Spleen (tissue), 11 donors: ENCODE data around the gene FBN1. TPM values are rescaled to one million over a fixed set of nuclear protein-coding genes. Genes with fewer than 3 reads are reported as not detected.

Experiments used
- DNase-seq: peaks from one replicate; pipeline ENCODE4 v3.0.0-alpha.2; 2020
- H3K27ac ChIP-seq, 8 donors: fragments of 200-600 bp; sonication (generic) in 7 of 8; 1 replicate in 4 of 8; 2 replicates in 4 of 8; pipeline versions ENCODE4 v1.5.0 to v1.8.0; 2016 to 2021; ENCODE audit warnings: inconsistent platforms in 4 of 8, mild to moderate bottlenecking in 4 of 8, moderate library complexity in 1 of 8
- H3K27me3 ChIP-seq, 7 donors: fragments of 200-600 bp; sonication (generic) in 6 of 7; replicated peaks in 1 of 7; 1 replicate in 4 of 7; 2 replicates in 3 of 7; pipeline versions ENCODE4 v1.5.0 to v1.8.0; 2016 to 2021; ENCODE audit warnings: inconsistent platforms in 3 of 7, mild to moderate bottlenecking in 1 of 7
- H3K36me3 ChIP-seq, 6 donors: fragments of 200-600 bp; sonication (generic) in 5 of 6; 1 replicate in 4 of 6; 2 replicates in 2 of 6; pipeline versions ENCODE4 v1.5.0 to v1.8.0; 2016 to 2021; ENCODE audit warnings: inconsistent platforms in 2 of 6
- H3K4me1 ChIP-seq, 6 donors: fragments of 200-600 bp; sonication (generic) in 5 of 6; 1 replicate in 3 of 6; 2 replicates in 3 of 6; pipeline versions ENCODE4 v1.5.0 to v1.8.0; 2016 to 2021; ENCODE audit warnings: inconsistent platforms in 3 of 6
- H3K4me3 ChIP-seq, 8 donors: fragments of 200-600 bp; sonication (generic) in 7 of 8; 1 replicate in 4 of 8; 2 replicates in 4 of 8; pipeline versions ENCODE4 v1.5.0 to v1.8.0; 2016 to 2021; ENCODE audit warnings: inconsistent platforms in 4 of 8, mild to moderate bottlenecking in 4 of 8, moderate library complexity in 2 of 8
- H3K9me3 ChIP-seq, 8 donors: fragments of 200-600 bp; sonication (generic) in 7 of 8; 1 replicate in 4 of 8; 2 replicates in 4 of 8; pipeline versions ENCODE4 v1.5.0 to v1.8.0; 2016 to 2021; ENCODE audit warnings: inconsistent platforms in 4 of 8
- POLR2A ChIP-seq, 3 donors: fragments of 450-650 bp; IDR thresholded peaks; one replicate each; pipeline ENCODE4 v1.5.1; 2017; ENCODE audit warnings: antibody characterized with exemption in 3 of 3, mild to moderate bottlenecking in 1 of 3
- POLR2AphosphoS5 ChIP-seq, 3 donors: sonication (generic); formaldehyde crosslinking; IDR thresholded peaks; one replicate each; pipeline ENCODE4 v1.5.1; 2017; ENCODE audit warnings: antibody characterized with exemption in 3 of 3
- WGBS, 5 donors: extraction: QIAGEN DNeasy Blood & Tissue Kit in 3 of 5; methylation state at CpG; one replicate each; pipeline versions ENCODE4 v1.1.5 to v1.1.7; 2013 to 2018; 5-methylcytosine and 5-hydroxymethylcytosine counted together
- intact Hi-C: fragments of 100-400 bp; cut with DNase I; formaldehyde crosslinking; loops from one replicate; pipeline ENCODE4 v1.15.0; 2023; ENCODE audit warnings: low total_unique reads
- polyA plus RNA-seq, 3 donors: library from polyadenylated mRNA; stranded (reverse); fragments of 200-250 nt; gene quantifications; one replicate each; pipeline ENCODE4 v1.2.1, GENCODE V29; 2013
- total RNA-seq, 7 donors: library from RNA; depleted of rRNA in 3 of 7; stranded (reverse); fragments of >200 nt in 3 of 7; fragmentation: NEBNext Ultra II Directional in 4 of 7; extraction: Animal tissue kit (Norgen Biotek cat#: 25700) in 4 of 7; gene quantifications; one replicate each; pipeline versions ENCODE4 v1.1.0 to v1.2.1, GENCODE V29; 2016 to 2021
- TF ChIP-seq, protein P1 (sequence below), 11 experiments: fragments of 200-600 bp in 7 of 11; fragments of 450-650 bp in 4 of 11; sonication (generic) in 4 of 11; IDR thresholded peaks in 8 of 11; conservative IDR thresholded peaks in 3 of 11; 1 replicate in 7 of 11; 2 replicates in 4 of 11; pipeline versions ENCODE4 v1.4.0 to v1.8.0; 2016 to 2021; ENCODE audit warnings: antibody characterized with exemption in 11 of 11, inconsistent platforms in 4 of 11, mild to moderate bottlenecking in 1 of 11
- donor health status: healthy with polysubstance abuse.
- donor health status: DM: no; HTN: no; CAD: no; lungs with moderate emphysema.
- donor health status: DM: no; HTN: no; CAD: no.
- donor health status: Bipolar disorder and iron deficiency.
- donor health status: healthy.
- donor health status: DM: no; HTN: no; CAD: no.
- donor health status: DM: yes; HTN: yes; CAD: no.

FBN1 gene
- total and polyA plus RNA-seq, 10 donors = 3.2 to 139 (median 45.4) TPM

DNA sequence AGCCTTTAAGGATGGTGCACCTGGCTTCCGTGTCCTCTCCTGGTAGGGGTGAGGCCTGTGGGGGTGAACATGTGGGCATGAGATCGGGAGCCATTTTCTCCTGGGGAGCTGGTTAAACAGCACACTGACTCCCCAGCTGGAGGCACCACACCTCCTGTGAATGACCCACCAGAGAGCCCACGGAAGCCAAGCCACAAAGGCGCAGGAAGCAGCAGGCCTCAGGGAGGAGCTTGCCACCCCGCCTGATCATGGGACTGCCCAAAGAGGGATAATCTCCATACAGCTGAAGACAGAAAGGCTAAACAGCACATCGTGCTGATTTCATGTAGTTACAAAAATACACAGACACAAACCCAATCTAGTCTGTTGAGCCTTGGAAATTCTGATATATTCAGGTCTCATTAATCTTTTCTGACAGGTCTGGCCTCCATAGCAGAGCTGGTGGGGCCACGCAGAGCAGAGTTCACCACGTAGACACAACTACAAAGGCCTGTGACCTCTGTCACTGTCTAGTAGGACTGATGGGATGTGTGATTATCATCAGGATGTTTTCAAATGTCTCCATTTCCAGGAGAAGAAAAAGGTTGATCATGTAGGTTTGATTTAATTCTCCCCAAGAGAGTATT, 239.1 kb downstream of the FBN1 start:
- Histone ChIP-seq H3K27me3 (no peaks in the 10 kb centered on the region), H3K4me3 (no peak overlapping the region), H3K27ac (no peak overlapping the region), H3K36me3 (peaks cover 0 to 25% (median 8%) of the 10 kb centered on the region in 6 donors), H3K4me1 (no peaks in the 10 kb centered on the region), H3K9me3 (no peaks in the 10 kb centered on the region)
- 79 to 87% (median 80%) methylated on average over 8 of the region's 8 CpGs for WGBS, 5 donors
- DNase-seq = no peak
- no peak for TF ChIP-seq POLR2AphosphoS5 (IDR thresholded peaks at IDR 0.05)
- no peak for TF ChIP-seq POLR2A (IDR thresholded peaks at IDR 0.05)
- TF ChIP-seq, protein P1, sequence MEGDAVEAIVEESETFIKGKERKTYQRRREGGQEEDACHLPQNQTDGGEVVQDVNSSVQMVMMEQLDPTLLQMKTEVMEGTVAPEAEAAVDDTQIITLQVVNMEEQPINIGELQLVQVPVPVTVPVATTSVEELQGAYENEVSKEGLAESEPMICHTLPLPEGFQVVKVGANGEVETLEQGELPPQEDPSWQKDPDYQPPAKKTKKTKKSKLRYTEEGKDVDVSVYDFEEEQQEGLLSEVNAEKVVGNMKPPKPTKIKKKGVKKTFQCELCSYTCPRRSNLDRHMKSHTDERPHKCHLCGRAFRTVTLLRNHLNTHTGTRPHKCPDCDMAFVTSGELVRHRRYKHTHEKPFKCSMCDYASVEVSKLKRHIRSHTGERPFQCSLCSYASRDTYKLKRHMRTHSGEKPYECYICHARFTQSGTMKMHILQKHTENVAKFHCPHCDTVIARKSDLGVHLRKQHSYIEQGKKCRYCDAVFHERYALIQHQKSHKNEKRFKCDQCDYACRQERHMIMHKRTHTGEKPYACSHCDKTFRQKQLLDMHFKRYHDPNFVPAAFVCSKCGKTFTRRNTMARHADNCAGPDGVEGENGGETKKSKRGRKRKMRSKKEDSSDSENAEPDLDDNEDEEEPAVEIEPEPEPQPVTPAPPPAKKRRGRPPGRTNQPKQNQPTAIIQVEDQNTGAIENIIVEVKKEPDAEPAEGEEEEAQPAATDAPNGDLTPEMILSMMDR (IDR thresholded peaks at IDR 0.05 in 8 of 11, conservative IDR thresholded peaks at IDR 0.05 in 3 of 11) = no peak
- intact Hi-C loops = no loop called here

DNA sequence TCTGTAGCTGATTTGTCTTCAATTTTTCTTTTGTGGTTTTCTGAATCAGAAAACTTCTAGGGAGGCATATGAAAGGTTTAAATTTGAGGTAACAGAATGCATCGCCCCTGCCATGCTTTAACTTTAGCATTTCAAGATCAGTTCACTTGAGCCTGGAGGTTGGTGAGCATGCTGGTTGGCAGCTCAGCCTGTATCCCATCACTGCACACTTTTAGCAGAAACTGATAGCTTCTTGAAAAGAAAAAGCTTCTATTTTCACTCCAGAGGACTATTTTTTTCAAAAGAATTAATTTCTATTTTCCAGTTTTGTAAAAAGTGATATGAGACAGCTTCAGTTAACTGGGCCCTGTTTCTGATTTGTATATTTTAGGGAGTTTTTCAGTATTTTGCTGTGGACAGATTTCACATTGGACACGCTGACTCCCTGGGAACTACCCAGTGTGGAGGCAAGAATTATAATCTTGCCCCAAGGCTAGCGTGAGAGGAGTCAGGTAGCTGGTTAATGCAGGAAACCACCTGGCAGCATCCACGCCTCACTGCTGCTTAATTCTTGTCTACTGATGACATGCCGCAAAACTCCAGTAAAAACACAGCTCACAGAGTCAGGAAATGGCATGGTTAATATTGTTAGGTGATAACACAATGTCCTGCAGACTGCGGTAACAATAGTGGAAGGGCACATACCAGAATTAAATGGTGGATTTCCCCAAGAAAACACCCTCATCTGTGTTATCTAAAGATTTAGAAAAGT, 242.9 kb downstream of the FBN1 start:
- TF ChIP-seq POLR2A (IDR thresholded peaks at IDR 0.05) = no peak
- no peak for TF ChIP-seq POLR2AphosphoS5 (IDR thresholded peaks at IDR 0.05)
- TF ChIP-seq, protein P1 (IDR thresholded peaks at IDR 0.05 in 8 of 11, conservative IDR thresholded peaks at IDR 0.05 in 3 of 11) = no peak
- H3K9me3 ChIP-seq = no peaks in the 10 kb centered on the region
- no peak for DNase-seq
- H3K4me1 ChIP-seq = peaks cover 0 to 4% (median 0%) of the 10 kb centered on the region in 6 donors
- H3K4me3 ChIP-seq = no peak overlapping the region
- no peaks in the 10 kb centered on the region for H3K36me3 ChIP-seq
- no peaks in the 10 kb centered on the region for H3K27me3 ChIP-seq
- H3K27ac ChIP-seq = no peak overlapping the region
- WGBS, 5 donors = 81 to 87% (median 86%) methylated on average over 6 of the region's 6 CpGs
- intact Hi-C loops = no loop called here

DNA sequence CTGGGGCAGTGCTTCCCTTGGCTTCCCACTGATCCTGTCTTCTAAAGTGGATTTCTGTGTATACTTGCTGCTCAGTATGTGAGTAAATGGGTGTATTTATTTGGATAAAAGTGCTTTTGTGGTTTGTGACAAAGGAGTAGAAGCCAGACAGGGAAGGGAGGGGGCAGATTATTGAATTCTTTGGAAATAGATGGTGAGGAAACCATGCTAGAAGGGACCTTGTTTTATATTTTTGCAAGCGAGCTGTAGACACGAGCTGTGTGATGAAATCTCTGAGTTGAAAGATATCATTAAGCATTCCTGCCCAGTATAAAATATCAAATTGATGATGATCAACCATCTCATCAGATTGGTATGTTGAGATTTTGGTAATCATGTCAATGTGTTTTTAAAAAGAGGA, 245.4 kb downstream of the FBN1 start:
- WGBS, 5 donors = 58 to 88% (median 74%) methylated on average over 2 of the region's 2 CpGs
- H3K27me3 ChIP-seq = no peaks in the 10 kb centered on the region
- intact Hi-C loops = no loop called here
- H3K36me3 ChIP-seq = no peaks in the 10 kb centered on the region
- no peak overlapping the region for H3K4me3 ChIP-seq
- TF ChIP-seq, protein P1 (IDR thresholded peaks at IDR 0.05 in 8 of 11, conservative IDR thresholded peaks at IDR 0.05 in 3 of 11) = no peak
- TF ChIP-seq POLR2AphosphoS5 (IDR thresholded peaks at IDR 0.05) = no peak
- TF ChIP-seq POLR2A (IDR thresholded peaks at IDR 0.05) = no peak
- H3K4me1 ChIP-seq = peaks cover 0 to 4% (median 0%) of the 10 kb centered on the region in 6 donors
- DNase-seq = no peak
- no peaks in the 10 kb centered on the region for H3K9me3 ChIP-seq
- H3K27ac ChIP-seq = no peak overlapping the region

DNA sequence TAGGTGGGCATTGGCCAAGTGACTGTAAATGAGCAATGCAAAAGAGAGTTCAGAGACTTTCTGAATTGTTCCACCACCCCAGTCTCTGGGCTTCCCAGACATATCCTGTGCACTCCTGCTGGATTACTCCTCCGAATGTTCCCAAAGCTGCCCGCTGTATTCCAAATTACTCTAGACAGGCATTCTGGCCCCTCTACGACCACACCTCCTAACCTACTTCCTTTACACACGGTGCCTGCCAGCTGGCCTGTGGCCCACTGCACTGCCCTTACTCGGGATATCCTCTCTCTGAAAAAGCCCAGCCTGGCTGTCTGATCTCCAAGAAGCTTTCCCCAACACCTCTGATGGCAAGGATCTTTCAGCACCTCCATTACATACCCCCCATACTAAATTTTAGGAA, 247.7 kb downstream of the FBN1 start:
- Histone ChIP-seq H3K36me3 (no peaks in the 10 kb centered on the region), H3K27ac (no peak overlapping the region), H3K4me1 (peaks cover 0 to 4% (median 0%) of the 10 kb centered on the region in 6 donors), H3K27me3 (no peaks in the 10 kb centered on the region), H3K4me3 (no peak overlapping the region), H3K9me3 (no peaks in the 10 kb centered on the region)
- TF ChIP-seq, protein P1 (IDR thresholded peaks at IDR 0.05 in 8 of 11, conservative IDR thresholded peaks at IDR 0.05 in 3 of 11) = no peak
- TF ChIP-seq POLR2A (IDR thresholded peaks at IDR 0.05) = no peak
- no peak for TF ChIP-seq POLR2AphosphoS5 (IDR thresholded peaks at IDR 0.05)
- DNase-seq = no peak
- intact Hi-C loops = no loop called here
- WGBS, 5 donors = 41 to 57% (median 46%) methylated on average over 5 of the region's 5 CpGs
